WTC11 (cell line): ENCODE data around the gene MIPEP. TPM values are rescaled to one million over a fixed set of nuclear protein-coding genes. Genes with fewer than 3 reads are reported as not detected.

Source experiments
- ATAC-seq: fragments of 200-7000 bp; cut with Tn5 transposase; 2 replicates; pipeline ENCODE4 v1.10.0; 2021; ENCODE audit warnings: mild to moderate bottlenecking, moderate library complexity
- CTCF ChIA-PET: fragments of 300-600 bp; sonication (Branson Sonifier 250); formaldehyde crosslinking; loops from one replicate; lab custom pipeline; 2021; ENCODE audit warnings: antibody characterized with exemption; lab: Charles Lee
- POLR2A ChIA-PET: fragments of 350-600 bp; sonication (Branson Sonifier 250); formaldehyde crosslinking; loops from one replicate; lab custom pipeline; 2021; ENCODE audit warnings: antibody characterized with exemption; lab: Charles Lee
- DNase-seq: peaks from one replicate; pipeline ENCODE4 v3.0.0; 2021; ENCODE audit warnings: low spot score
- H3K27ac Mint-ChIP-seq: 2 replicates; pipeline ENCODE4 v1.8.0; 2021; ENCODE audit warnings: mixed read lengths
- H3K27me3 Mint-ChIP-seq: 2 replicates; pipeline ENCODE4 v1.8.0; 2021; ENCODE audit warnings: low read depth, mild to moderate bottlenecking, moderate library complexity, mixed read lengths
- H3K36me3 Mint-ChIP-seq: 2 replicates; pipeline ENCODE4 v1.8.0; 2021; ENCODE audit warnings: mixed read lengths
- H3K4me1 Mint-ChIP-seq: 2 replicates; pipeline ENCODE4 v1.8.0; 2022; ENCODE audit warnings: mixed read lengths
- H3K4me3 Mint-ChIP-seq: 2 replicates; pipeline ENCODE4 v1.8.0; 2021; ENCODE audit warnings: mild to moderate bottlenecking, moderate library complexity, mixed read lengths
- H3K9me3 Mint-ChIP-seq: 2 replicates; pipeline ENCODE4 v1.8.0; 2021; ENCODE audit warnings: mixed read lengths
- AR ChIP-seq: fragments of 250-450 bp; sonication (Bioruptor Pico); IDR thresholded peaks from 2 replicates; pipeline ENCODE4 v1.9.0; 2021; ENCODE audit warnings: mild to moderate bottlenecking
- ATF1 ChIP-seq: sonication (generic); formaldehyde crosslinking; IDR thresholded peaks from 2 replicates; pipeline ENCODE4 v1.8.1; 2023; ENCODE audit warnings: mild to moderate bottlenecking, moderate library complexity, missing genetic modification reagents
- CREM ChIP-seq: sonication (generic); formaldehyde crosslinking; IDR thresholded peaks from 2 replicates; pipeline ENCODE4 v1.8.1; 2022; ENCODE audit warnings: mild to moderate bottlenecking, missing genetic modification reagents, moderate library complexity
- ERG ChIP-seq: fragments of 250-450 bp; sonication (Bioruptor Pico); IDR thresholded peaks from 2 replicates; pipeline ENCODE4 v1.8.0; 2021; ENCODE audit warnings: mild to moderate bottlenecking
- ESRRA ChIP-seq: sonication (generic); formaldehyde crosslinking; IDR thresholded peaks from 2 replicates; pipeline ENCODE4 v1.8.1; 2022; ENCODE audit warnings: mild to moderate bottlenecking, missing genetic modification reagents, borderline replicate concordance
- FOXJ3 ChIP-seq: sonication (generic); formaldehyde crosslinking; IDR thresholded peaks from 2 replicates; pipeline ENCODE4 v1.9.0; 2021; ENCODE audit warnings: missing genetic modification reagents, mild to moderate bottlenecking, borderline replicate concordance
- FOXK1 ChIP-seq: sonication (generic); formaldehyde crosslinking; IDR thresholded peaks from 2 replicates; pipeline ENCODE4 v1.8.0; 2022; ENCODE audit warnings: mild to moderate bottlenecking, moderate library complexity, missing genetic modification reagents
- FOXP1 ChIP-seq: sonication (generic); formaldehyde crosslinking; IDR thresholded peaks from 2 replicates; pipeline ENCODE4 v1.8.0; 2022; ENCODE audit warnings: missing genetic modification reagents, mild to moderate bottlenecking, moderate library complexity, borderline replicate concordance
- MAX ChIP-seq: sonication (generic); formaldehyde crosslinking; IDR thresholded peaks from 2 replicates; pipeline ENCODE4 v1.8.0; 2022; ENCODE audit warnings: mild to moderate bottlenecking, missing genetic modification reagents
- NR2C2 ChIP-seq: sonication (generic); formaldehyde crosslinking; IDR thresholded peaks from 2 replicates; pipeline ENCODE4 v1.8.0; 2022; ENCODE audit warnings: mild to moderate bottlenecking, missing genetic modification reagents
- PRDM15 ChIP-seq: sonication (generic); formaldehyde crosslinking; IDR thresholded peaks from 2 replicates; pipeline ENCODE4 v1.8.0; 2022; ENCODE audit warnings: missing genetic modification reagents
- RELA ChIP-seq: sonication (generic); formaldehyde crosslinking; IDR thresholded peaks from 2 replicates; pipeline ENCODE4 v1.8.1; 2022; ENCODE audit warnings: missing genetic modification reagents, mild to moderate bottlenecking, borderline replicate concordance
- STAT6 ChIP-seq: sonication (generic); formaldehyde crosslinking; conservative IDR thresholded peaks from 2 replicates; pipeline ENCODE4 v1.8.1; 2023; ENCODE audit warnings: mild to moderate bottlenecking, low read depth, missing genetic modification reagents, moderate library complexity
- TCF7 ChIP-seq: sonication (generic); formaldehyde crosslinking; IDR thresholded peaks from 2 replicates; pipeline ENCODE4 v1.8.0; 2022; ENCODE audit warnings: mild to moderate bottlenecking, low read depth, missing genetic modification reagents, moderate library complexity
- TEAD1 ChIP-seq: sonication (generic); formaldehyde crosslinking; IDR thresholded peaks from 2 replicates; pipeline ENCODE4 v1.8.0; 2022; ENCODE audit warnings: mild to moderate bottlenecking, missing genetic modification reagents
- USF1 ChIP-seq: sonication (generic); formaldehyde crosslinking; IDR thresholded peaks from 2 replicates; pipeline ENCODE4 v1.8.0; 2022; ENCODE audit warnings: mild to moderate bottlenecking, missing genetic modification reagents
- ZSCAN18 ChIP-seq: fragments of 250-450 bp; sonication (Bioruptor Pico); IDR thresholded peaks from 2 replicates; pipeline ENCODE4 v2.1.2; 2022; ENCODE audit warnings: mild to moderate bottlenecking, moderate library complexity
- total RNA-seq: library from RNA; stranded (reverse); gene quantifications from 3 replicates; pipeline ENCODE4 v1.2.3, GENCODE V29; 2021

MIPEP gene
- total RNA-seq, 1 experiment from 2014 or later: 30.5 TPM

- Mint-ChIP-seq H3K9me3 (peaks cover 6% of the 10 kb centered on the region; the same call in 1 of the 2 replicates), H3K4me1 (peaks cover 19% of the 10 kb centered on the region), H3K27me3 (no peaks in the 10 kb centered on the region), H3K36me3 (no peaks in the 10 kb centered on the region; the same call in 1 of the 2 replicates), H3K27ac (no peak overlapping the region), H3K4me3 (no peak overlapping the region)
- ChIA-PET CTCF (interaction anchor here (1.0 to 3.9 kb wide), 2 partner anchors 18 to 56 kb away, joined by 3 to 22 read pairs; no protein-coding TSS in a partner anchor), POLR2A (interaction anchor here (0.5 kb wide), 1 partner anchor 1698 kb away, joined by 5 read pairs; no protein-coding TSS in a partner anchor)
- TF ChIP-seq RELA (no peak), CREM (CRISPR knock-in tag) (no peak), FOXJ3 (CRISPR knock-in tag) (no peak), FOXK1 (CRISPR knock-in tag) (no peak), TEAD1 (no peak), NR2C2 (CRISPR knock-in tag) (no peak), ZSCAN18 (CRISPR knock-in tag) (no peak), ERG (CRISPR knock-in tag) (no peak), AR (no peak), STAT6 (CRISPR knock-in tag) (no peak), USF1 (CRISPR knock-in tag) (no peak)
- ATAC-seq (peak; percentile 46; the same call in 1 of the 2 replicates), DNase-seq (no peak)
These were observed 164.8 kb downstream of the MIPEP start for GRCh38 chr13:23724196-23724970.

GRCh38 chr13:23723471-23723870 is 165.7 kb downstream of the MIPEP start:
- CTCF ChIA-PET: interaction anchor here (1.0 to 3.9 kb wide), 2 partner anchors 18 to 55 kb away, joined by 3 to 22 read pairs; no protein-coding TSS in a partner anchor
- Mint-ChIP-seq H3K4me1 (peaks cover 19% of the 10 kb centered on the region), H3K27me3 (no peaks in the 10 kb centered on the region), H3K36me3 (no peaks in the 10 kb centered on the region; the same call in 1 of the 2 replicates), H3K9me3 (peaks cover 6% of the 10 kb centered on the region; the same call in 1 of the 2 replicates), H3K27ac (no peak overlapping the region), H3K4me3 (no peak overlapping the region)
- ATAC-seq (no peak), DNase-seq (no peak)
- POLR2A ChIA-PET: no interaction called here
- TF ChIP-seq MAX (no peak), TCF7 (CRISPR knock-in tag) (no peak), ERG (CRISPR knock-in tag) (no peak), FOXP1 (no peak), PRDM15 (CRISPR knock-in tag) (no peak), ESRRA (CRISPR knock-in tag) (no peak), ATF1 (no peak)
